EH (cell line): ENCODE data around the gene ZNF319.
A peak's percentile ranks its signal among the peaks of the same experiment; 100 is the strongest.

ENCODE experiments used
- DNase-seq: peaks from one replicate; pipeline ENCODE4 v3.0.0-alpha.2; 2015; ENCODE audit warnings: low read depth

ZNF319 gene

DNA sequence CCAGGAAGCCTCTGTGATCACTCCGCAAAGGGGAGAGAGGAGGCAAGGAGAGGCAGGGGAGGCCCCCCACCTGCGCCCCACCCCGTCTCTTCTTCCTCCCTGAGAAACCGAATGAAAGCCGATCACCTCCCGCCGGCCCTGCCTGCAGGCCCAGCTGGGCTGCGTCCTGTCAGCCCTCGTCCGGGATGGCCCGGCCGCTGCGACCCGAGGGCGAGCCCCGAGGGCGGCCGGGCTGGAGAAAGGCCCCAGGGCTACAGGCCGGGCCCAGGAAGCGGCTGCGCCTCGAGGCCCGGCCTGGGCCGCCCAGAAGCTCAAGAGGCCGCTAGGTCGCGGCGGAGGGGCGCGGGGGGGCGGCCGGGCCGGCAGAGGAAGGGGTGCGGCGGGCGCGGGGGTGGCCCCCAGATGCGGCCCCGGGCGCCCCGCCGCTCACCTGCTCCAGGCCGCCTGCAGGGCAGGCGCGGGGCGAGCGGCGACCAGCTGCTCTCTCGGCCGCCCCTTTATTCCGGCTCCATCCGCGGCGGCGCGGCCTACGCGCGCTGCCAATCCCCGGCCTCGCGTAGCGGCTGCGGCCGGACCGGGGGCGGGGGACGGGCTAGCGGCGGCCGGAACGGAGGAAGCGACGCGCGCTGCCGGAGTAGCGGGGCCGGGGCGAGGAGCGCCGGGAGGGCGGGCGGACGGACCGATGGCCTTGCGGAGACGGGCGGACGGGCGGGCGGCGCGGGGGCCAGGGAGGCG lies at the start of gene ZNF319:
TSS of gene ZNF319 (minus strand) at position 702 of the 735 bp plus-strand sequence. CDS start 2,407 bp downstream, outside the sequence.
- DNase-seq, result peak; percentile 29

DNA sequence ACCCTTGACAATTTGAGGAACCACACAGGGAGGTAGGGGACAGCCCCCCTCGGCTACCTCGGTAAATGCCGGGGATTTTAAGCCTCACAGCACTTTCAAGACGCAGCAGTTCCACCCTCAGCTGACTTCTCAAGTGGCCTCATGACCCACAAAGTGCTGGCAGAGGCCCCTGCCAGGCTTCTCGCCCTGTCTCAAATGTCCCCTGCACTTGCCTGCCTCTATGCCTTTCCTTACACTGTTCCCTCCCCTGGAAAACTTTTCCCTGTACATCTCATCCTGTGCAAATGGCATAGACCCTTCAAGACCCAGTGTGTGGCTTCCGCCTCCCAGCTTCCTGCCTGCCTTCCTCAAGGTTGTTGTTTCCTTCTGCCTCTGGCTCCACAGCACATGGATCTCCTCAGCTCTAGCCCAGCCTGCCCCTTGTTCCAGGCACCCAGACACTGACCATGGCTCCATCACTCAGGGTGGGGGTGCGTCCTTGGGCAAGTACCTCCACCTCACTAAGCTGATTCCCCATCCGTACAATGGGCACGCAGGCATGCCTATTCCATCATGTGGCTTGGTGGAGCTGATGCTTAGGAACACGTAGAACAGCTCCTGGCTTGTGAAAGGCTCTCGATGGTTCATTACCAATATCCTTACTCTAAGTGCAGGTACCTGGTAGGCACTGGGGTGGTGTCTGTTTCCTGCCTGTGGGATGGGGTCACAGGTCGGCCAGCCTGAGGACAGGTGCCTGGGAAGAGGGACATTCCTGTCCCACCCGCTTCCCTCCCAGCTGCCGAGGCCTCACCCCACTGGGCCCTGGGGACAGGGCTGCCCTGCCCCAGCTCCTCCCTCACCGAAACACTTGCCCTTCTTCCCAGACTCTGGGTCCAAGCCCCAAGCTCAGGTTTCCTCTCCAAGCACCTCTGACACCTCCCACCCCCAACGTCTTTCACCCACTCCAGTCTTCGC lies 49.0 kb upstream of the ZNF319 start:
- DNase-seq, result no peak

DNA sequence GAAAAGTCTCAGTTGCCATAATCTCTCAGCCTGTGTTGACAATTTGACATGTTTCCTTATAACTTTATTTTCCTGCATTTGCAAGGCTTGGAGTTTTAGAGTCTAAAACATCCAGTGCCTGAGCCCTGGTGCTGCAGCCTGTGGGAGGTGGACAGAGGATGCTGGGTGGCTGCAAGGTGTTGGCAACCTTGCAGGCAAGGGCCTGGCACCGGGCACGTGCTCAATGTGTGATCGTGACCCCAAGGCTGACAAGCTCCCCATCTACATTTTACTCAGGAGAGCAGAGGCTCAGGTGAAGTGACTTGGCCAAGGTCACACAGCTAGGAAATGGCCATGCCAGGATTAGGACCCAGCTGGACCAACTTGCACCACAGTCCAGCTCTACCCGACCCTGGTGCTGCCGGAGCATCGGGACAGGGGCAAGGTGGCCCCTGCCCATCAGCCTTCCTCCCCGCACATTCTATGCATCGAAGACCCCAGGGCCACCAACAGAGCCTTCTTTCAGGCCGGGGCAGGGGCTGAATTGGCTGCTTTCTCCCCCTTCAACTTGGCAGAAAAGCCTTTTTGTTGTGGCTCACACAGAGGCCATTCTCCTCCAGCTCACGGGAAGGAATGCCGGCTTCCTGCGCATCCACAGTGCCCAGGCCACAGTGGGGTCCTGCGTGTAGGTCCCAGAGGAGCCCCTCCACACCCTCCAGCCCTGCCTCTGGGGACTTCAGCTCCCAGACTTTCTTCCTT lies 48.2 kb upstream of the ZNF319 start:
- DNase-seq, result no peak

DNA sequence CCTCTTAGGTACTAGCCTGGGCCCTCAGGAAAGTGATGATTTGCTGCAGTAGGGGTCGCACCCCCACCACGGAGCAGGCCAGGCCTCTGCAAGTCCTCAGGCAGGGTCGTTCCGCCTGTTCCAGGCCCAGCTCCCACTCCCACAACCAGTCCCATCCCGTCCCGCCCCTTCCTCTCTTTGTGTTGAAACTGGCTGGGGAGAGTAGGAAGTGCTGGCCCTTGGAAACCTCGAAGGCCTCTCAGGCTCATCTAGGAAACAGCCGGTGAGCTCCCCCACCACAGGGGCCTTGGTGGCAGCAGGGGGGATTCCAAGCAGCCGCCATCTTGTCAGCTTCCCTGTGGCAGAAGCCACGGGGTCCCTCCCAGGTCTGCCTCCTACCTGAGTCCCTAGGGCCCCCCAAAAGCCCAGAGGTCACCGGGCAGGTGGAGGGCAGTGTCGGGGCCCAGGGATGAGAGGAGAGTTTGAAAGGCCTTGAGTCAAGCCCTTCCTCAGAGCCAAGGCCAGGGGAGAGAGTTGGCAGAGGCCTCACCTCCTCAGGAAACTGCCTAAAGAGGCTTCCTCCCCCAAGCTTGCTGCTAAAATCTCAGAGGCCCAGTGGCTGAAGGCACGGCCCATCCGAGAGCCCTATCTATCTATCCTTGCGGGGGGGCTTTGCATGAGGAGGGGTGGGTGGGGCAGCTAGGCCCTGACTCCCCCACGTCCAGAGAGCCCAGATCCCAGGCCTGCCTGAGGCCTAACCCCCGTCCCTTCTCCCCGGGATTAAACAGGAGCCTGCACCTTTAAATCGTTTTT lies 47.3 kb upstream of the ZNF319 start:
- no peak for DNase-seq

DNA sequence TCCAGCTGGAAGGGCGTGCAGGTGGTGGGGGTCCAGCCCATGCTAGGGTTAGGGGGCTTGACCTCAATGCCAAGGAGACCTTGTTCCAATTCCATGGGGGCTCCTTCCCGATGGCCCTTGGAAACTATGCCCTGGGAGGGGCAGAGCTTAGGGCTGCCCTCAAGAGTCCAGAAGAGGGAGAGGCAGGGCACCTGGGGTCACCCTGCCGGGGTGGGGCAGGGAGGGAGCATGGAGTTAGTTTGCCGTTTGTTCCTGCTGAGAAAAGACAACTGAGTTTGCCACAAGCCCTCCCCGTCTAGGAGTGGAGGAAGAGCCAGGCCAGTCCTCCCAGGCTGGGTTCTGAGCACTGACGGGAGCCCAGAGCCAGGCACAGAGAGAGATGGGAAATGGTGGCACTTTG lies 46.5 kb upstream of the ZNF319 start:
- DNase-seq, result no peak

DNA sequence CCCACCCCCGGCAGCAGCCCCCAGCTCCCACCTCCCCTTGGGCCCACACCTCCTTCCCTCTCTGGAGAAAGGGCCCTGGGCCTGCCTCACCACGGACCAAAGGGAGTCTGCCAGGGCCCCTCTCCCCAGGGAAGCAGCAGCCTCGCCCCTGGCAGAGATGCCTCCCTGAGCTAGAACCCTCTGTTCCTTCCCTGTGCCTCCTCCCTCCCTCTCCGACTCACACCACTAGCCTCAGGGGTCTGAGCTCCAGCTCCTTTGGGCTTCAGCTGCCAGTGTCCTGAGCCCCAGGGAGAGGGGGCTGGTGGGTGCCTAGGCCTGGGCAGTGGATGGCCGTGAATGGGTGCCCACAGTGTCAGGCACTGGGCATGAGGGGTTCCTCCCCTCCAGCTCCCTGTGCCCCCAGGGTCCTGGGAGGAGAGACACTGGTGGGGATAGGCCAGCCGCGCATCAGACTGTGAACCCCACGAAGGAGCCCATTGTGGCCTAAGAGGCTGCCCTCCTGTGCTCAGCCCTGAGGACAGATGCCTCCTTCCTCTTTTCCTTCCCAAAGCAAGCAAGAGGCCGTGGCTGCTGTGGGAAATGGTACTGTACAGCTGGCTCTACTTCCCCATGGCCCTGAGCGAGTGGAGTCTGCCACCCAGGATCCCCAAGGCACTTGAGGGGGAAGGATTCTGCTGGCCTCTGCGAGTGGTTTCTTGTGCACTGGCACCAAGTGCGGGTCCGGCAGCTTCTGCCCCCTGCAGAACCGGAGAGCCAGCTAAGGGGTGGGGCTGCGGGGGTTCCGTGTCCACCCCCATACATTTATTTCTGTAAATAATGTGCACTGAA lies 45.8 kb upstream of the ZNF319 start:
- no peak for DNase-seq

DNA sequence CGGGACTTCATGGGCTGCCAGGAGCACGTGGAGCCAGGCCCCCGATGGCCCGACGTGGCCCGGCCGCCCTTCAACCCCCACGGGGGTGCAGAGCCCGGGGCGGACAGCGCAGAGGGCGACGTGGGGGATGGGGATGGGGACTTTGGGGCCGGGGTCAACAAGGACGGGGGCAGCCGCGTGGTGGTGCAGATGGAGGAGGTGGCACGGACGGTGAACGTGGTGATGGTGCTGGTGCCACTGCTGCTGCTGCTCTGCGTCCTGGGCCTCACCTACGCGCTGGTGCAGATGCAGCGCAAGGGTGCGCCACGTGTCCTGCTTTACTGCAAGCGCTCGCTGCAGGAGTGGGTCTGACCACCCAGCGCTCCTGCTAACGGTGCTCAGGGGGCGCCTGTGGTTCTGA lies 44.6 kb upstream of the ZNF319 start:
- no peak for DNase-seq

DNA sequence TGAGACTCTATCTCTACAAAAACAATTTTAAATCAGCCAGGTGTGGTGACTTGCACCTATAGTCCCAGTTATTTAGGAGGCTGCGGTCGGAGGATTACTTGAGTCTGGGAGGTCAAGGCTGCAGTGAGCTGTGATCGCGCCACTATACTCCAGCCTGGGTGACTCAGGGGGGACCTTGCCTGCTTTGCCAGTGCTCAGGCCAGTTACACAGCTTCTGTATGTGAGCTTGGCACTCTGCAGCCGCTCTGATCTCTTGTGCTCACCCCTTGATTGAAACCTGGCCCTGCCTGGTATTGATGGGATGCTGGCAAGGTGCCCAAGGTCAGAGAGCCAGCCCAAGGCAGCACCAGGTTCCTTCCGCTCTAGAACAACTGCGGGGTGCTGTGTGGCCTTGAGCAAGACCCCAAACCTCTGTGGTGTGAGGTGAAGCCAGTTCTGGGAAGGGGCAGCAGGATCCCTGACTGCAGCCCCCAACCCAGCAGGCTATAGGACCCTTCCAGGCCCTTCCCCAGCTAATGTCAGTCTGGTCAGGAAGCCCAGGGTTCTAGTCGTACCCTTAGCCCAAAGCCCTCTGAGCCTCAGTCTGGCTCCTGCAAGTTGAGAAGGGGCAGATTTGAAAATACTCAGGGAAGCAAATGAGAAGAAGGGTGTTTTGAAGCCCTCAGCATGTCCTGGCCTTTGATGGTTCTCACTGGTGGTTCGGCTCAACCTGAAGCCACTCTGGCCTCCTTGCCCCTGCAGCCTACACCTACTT lies 44.0 kb upstream of the ZNF319 start:
- no peak for DNase-seq

DNA sequence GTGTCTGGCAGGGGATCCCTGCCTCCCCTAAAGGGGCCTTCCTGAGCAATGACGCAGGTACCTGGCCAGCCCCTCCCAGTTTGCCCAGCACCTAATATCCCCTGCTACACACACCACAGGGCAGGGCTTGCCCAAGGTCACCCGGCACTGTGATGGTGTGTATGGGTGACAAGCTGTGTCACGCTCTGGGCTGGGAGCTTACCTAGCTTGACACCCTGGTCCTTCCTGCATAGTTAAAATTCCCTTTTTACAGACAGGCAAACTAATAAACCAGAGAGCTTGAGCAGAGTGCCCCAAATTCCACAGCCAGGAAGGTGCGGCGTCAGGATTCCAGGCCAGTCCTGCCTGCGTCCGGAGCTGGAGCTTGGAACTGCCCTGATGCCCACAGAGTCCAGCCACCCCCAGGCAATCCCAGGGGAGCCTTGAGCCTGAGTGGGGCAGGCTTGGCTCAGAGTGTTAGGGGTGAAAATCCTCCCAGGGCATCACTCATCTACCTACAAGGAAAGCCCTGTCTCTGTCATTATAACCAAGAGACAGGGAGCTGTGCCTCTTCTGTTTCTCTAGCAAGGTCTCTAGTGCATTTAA lies 43.2 kb upstream of the ZNF319 start:
- DNase-seq, result no peak

DNA sequence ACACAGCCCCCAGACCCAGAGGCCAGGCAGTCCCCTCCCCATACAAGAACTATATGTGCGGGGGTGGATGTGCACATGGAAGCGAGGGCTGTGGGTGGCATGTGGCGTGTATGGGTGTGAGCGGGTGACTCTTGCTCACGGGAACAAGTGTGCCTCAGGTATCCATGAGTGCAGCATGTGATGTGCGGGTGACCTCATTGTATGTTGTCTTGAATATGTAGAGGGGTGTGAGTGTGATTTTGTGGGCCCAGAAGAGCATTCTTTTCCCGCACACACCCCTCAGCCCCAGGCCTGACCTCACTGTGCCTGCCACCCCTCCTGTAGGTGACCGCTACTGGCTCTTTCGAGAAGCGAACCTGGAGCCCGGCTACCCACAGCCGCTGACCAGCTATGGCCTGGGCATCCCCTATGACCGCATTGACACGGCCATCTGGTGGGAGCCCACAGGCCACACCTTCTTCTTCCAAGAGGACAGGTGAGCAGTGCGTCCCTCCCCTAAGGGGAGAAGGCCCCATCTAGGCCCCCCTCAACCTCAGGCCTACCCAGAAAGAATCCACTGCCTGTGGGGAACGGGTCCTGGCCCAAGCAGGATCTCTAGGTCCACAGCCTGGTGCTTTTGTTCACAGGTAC lies 42.5 kb upstream of the ZNF319 start:
- no peak for DNase-seq

DNA sequence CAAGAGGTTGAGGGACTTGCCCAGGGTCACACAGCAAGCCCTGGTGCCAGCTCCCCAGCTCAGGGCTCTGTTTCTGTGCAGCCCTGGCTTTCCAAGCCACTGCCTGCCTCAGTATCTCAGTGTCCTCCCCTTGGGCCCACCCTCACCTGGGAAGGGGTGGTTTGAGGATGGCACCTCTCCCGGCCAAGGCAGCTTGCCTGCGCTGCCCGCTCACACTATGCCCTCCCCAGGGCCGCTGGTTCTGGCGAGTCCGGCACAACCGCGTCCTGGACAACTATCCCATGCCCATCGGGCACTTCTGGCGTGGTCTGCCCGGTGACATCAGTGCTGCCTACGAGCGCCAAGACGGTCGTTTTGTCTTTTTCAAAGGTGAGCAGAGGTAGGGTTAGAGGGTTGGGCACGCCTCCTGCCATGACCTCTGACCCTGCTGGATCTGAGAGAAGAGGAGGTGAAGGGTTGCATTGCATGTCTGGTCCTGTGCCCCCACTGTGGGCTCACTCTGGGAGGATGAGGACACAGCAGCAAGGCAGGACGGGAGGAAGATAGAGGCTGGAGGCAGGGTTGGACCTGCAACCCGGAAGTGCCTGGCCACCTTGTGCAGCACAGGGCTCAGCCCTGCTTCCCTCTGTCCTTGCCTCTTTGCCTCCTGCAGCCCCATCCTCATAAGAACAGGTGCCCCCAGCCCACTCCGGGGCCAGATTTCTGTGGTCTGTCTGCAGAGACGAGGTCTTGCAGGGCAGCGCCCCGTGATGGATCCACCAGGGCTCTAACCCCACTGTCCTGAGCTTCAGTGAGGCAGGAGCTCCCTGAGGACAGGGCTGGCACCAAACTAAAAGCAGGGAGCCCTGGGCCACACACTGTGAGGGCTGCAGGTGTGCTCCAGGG lies 41.8 kb upstream of the ZNF319 start:
- DNase-seq, result no peak

DNA sequence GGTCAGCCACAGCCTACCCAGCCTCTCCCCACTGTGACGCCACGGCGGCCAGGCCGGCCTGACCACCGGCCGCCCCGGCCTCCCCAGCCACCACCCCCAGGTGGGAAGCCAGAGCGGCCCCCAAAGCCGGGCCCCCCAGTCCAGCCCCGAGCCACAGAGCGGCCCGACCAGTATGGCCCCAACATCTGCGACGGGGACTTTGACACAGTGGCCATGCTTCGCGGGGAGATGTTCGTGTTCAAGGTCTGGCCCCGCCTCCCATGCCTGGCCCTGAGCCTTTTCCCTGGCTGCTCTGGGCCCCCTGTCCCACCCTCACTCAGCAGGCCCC lies 41.1 kb upstream of the ZNF319 start:
- DNase-seq, result no peak

DNA sequence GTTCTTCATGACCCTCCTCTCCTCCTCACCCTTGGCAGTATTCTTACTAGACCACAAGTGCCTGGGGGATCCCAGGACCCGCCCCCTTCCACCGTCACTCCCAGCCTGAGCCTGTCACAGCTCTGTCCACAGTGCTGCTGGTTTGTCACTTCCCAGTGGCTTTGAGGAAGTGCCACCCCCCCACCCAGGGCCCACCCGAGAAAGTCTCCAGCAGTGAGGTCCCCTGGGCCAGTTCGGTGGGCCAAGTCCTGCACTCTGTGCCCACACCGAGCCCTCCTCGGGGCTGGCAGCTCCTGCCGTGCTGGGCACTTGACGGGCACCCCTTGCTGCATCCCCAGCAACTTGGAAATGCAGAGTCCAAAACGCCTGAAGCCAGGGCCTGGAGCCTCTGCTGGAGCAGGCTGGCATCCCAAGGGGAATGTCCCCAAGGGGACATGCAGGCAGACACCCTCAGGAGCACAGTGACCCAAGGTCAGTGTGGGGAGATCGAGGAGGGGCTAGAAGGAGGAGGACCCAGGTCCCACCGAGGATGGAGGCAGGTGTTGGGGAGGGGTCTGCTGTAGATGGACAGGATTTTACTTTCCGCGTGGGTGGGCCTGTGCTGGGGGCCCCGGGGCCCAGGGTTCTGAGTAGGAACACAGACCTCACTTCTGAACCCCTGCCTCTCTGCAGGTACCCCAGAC lies 40.6 kb upstream of the ZNF319 start:
- no peak for DNase-seq

DNA sequence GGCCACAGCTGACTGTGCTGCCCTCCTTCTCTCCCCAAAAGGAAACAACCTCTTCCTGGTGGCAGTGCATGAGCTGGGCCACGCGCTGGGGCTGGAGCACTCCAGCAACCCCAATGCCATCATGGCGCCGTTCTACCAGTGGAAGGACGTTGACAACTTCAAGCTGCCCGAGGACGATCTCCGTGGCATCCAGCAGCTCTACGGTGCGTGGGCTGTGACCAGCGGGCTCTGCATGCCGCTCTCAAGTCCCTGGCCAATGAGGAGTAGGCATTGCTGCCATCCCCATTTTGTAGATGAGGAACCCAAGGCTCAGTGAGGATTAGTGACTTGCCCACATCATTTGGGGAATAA lies 40.0 kb upstream of the ZNF319 start:
- DNase-seq, result no peak

DNA sequence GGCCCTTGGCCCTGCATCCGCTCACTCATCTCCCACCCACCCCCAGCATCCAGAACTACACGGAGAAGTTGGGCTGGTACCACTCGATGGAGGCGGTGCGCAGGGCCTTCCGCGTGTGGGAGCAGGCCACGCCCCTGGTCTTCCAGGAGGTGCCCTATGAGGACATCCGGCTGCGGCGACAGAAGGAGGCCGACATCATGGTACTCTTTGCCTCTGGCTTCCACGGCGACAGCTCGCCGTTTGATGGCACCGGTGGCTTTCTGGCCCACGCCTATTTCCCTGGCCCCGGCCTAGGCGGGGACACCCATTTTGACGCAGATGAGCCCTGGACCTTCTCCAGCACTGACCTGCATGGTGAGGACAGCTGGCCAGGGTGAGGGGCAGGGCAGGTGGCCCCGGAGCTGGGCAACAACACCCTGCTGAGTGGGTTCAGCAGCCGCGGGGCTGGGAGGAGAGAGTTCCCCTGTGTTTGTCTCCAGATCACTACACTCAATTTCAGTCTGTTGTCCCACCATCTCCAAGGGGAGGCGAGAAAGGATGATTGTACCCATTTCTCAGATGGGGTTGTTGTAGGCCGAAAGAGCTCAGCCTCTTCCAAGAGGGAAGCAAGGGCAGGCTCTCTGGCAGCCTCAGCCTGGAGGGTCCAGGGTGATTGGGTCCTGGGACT lies 39.5 kb upstream of the ZNF319 start:
- DNase-seq, result no peak

DNA sequence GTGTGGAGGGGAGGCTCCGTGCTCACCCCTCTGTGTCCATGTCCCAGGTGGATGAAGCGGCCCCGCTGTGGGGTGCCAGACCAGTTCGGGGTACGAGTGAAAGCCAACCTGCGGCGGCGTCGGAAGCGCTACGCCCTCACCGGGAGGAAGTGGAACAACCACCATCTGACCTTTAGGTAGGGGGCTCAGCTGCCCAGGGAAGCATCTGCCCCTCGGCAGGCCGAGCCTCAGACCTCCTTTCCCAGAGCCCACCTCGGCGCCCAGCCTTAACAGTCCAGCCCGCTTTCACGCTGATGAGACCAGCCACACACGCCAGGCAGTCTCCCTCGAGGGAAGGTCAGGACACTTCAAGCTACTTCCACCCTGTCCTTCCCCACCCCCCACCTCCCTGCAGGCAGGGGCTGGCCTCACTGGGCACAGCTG lies 37.8 kb upstream of the ZNF319 start:
- DNase-seq, result no peak

DNA sequence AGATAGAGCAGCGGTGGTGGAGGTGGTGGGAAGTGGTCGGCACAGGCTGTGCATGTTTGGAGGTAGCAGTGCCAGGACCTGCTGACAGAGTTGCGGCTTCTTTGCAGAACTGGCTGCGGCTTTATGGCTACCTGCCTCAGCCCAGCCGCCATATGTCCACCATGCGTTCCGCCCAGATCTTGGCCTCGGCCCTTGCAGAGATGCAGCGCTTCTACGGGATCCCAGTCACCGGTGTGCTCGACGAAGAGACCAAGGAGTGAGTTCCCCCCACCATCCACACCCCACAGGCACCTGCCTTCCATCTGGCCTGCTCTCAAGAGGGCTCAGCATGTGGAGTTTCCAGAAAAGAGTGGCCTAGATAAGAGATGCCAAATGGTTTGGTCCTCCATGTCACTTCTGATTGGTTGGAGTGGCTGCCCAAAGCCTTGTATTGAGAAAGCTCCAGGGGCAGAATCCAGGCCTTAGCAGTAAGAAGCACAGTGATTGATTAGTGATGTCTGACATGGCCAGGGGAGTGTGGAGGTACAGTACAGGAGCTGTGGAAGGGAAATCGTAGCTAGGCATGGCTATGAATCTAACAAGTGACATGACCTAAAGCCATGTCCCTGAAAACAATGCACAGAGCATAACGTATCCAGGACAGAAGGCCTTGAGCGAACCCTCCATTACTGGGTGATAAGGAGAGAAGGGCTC lies 37.0 kb upstream of the ZNF319 start:
- no peak for DNase-seq
